ENCODE measurements around the gene PRSS23.

The PRSS23 gene

DNA sequence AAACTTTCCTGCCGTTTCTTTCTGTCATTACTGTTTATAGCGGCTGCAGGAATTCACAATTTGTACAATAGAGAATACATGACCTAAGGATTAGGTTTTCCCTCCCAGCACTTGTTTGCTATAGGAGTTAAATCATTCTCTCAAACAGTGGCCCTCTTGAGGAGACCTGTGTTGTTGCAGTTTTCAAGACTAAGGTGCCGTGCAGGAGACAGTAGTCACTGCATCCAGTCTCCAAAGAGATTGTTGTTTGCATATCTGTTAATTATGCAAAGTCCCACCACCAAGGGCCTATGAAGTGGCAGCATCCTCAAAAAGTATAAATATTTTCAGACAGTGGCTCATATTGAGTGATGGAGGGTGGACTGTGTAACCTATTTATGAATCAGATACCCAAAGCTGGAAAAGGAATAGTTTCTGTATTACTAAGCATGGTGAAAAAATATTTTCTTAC, 2.3 kb downstream of the PRSS23 start:
- DNase-seq (ENCODE audit: low read depth) = peak; percentile 41
- TF ChIP-seq, protein P1, sequence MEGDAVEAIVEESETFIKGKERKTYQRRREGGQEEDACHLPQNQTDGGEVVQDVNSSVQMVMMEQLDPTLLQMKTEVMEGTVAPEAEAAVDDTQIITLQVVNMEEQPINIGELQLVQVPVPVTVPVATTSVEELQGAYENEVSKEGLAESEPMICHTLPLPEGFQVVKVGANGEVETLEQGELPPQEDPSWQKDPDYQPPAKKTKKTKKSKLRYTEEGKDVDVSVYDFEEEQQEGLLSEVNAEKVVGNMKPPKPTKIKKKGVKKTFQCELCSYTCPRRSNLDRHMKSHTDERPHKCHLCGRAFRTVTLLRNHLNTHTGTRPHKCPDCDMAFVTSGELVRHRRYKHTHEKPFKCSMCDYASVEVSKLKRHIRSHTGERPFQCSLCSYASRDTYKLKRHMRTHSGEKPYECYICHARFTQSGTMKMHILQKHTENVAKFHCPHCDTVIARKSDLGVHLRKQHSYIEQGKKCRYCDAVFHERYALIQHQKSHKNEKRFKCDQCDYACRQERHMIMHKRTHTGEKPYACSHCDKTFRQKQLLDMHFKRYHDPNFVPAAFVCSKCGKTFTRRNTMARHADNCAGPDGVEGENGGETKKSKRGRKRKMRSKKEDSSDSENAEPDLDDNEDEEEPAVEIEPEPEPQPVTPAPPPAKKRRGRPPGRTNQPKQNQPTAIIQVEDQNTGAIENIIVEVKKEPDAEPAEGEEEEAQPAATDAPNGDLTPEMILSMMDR (IDR thresholded peaks at IDR 0.05; ENCODE audit: control insufficient read depth, extremely low read depth, insufficient read depth) = peak; percentile 64
- no peak overlapping the region for H3K4me3 ChIP-seq (ENCODE audit: low read depth, low read length)

DNA sequence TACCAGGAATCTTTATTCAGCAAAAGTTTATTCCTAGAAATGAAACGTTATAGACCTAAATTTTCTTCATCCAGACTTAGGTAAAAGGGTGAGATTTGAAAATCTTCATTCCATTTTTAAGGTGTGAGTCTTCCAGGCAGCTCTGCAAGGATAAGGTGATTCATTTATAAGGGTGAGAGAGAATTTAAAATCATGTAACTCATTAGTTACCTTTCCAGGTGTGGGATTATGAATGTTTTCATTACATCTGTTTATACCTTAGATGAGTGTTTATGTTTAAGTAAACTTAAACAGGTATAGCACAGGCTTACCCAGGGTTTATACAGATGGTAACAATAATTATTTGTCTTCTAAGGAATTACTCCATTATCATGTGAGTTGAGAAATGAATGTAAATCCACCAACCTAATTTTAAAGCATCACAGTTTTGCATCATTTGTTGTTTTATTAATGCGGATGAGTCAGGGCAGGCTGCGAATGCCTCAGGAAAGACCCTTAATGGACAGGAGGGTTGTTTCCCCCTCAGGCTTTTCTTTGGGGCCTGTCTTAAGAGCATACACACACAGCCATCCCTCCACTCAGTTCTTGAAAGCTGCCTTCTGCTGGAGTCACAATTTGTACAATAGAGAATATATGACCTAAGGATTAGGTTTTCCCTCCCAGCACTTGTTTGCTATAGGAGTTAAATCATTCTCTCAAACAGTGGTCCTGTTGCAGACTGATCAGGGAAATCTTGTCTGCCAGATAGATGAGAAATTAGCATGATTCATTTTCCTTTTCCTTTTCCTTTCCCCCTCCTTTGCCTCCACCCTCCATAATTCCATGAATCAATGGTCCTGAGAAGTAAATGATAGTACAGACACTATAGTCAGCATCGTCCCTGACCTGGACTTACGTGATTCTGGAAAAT, 3.0 kb downstream of the PRSS23 start:
- no peak for DNase-seq (ENCODE audit: low read depth)
- no peak overlapping the region for H3K4me3 ChIP-seq (ENCODE audit: low read depth, low read length)
- TF ChIP-seq, protein P1 (IDR thresholded peaks at IDR 0.05; ENCODE audit: control insufficient read depth, extremely low read depth, insufficient read depth) = no peak

DNA sequence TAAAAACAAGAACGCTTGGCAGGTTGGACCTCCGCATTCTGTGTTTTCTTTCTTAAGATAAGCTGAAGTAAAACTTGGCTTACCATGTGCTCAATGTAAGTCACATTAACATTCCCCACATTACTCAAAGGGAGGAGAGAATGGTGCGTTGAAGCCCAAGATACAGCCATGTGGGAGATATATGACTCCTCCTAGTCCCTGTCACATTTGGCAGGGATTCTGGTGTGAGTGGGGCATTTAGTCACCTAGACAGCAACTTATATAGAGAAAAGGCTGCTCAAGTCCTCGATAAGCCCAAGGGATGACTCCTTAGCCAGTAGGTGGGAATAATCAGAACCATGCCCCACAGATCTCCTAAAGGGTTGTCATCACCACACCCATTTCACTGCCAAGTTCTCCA, 4.6 kb downstream of the PRSS23 start:
- H3K4me3 ChIP-seq (ENCODE audit: low read depth, low read length) = no peak overlapping the region
- TF ChIP-seq, protein P1 (IDR thresholded peaks at IDR 0.05; ENCODE audit: control insufficient read depth, extremely low read depth, insufficient read depth) = no peak
- DNase-seq (ENCODE audit: low read depth) = no peak

DNA sequence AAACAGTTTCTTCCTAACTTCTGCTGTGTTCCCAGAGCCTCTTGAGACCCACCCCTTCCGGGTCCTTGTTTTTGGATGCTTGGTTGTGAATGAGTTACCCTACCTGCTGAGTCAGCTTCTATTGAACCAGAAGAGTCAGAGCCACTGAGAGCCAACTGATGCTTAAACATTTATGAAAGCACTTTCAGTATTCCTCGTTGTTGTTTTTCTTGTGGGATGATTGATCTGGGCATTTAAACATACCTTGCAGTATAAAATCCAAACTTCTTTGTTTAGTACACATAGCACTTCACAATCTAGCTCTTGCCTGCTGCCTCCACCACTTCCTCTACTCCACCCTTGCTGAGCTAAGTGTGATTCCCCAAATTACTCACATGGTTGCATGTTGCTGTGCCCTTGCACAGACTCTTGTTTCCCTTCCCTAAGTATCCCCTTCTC, 5.5 kb downstream of the PRSS23 start:
- no peak for DNase-seq (ENCODE audit: low read depth)
- TF ChIP-seq, protein P1 (IDR thresholded peaks at IDR 0.05; ENCODE audit: control insufficient read depth, extremely low read depth, insufficient read depth) = no peak
- H3K4me3 ChIP-seq (ENCODE audit: low read depth, low read length) = no peak overlapping the region

DNA sequence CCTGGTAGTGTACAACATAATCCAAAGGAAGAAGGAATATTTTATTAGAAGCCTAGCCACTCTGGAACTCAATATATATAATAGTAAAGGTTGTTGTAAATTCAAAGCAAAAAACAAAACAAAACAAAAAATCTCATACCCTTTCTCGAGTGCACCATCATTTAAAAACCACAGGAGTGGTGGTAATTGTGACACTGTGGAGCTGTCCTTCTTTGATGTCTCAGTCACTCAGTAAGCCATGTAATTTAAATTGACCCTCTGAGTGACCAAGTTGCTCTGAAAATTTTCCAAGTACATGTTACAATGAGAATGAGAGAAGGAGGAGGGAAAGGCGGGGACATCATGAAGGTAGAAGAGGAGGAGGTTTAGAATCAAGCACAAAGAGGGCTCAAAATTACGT, 6.6 kb downstream of the PRSS23 start:
- no peak for DNase-seq (ENCODE audit: low read depth)
- H3K4me3 ChIP-seq (ENCODE audit: low read depth, low read length) = no peak overlapping the region
- TF ChIP-seq, protein P1 (IDR thresholded peaks at IDR 0.05; ENCODE audit: control insufficient read depth, extremely low read depth, insufficient read depth) = no peak

DNA sequence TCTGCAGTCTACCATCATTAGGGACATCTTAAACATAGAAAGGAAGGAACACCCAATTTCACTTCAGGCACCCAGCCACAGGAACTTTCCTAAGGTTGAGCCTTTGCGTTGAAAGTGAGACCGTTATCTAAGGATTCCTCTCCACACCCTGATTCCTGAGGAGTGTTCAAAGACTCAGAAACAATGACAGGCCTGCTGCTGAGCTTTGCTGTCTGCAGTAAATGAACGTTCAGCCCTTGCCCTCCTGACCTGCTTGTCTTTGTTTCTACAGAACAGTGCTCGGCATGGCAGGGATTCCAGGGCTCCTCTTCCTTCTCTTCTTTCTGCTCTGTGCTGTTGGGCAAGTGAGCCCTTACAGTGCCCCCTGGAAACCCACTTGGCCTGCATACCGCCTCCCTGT, 7.0 kb downstream of the PRSS23 start:
- TF ChIP-seq, protein P1 (IDR thresholded peaks at IDR 0.05; ENCODE audit: control insufficient read depth, extremely low read depth, insufficient read depth) = no peak
- DNase-seq (ENCODE audit: low read depth) = no peak
- no peak overlapping the region for H3K4me3 ChIP-seq (ENCODE audit: low read depth, low read length)
